Lung (tissue), 12 donors: ENCODE data around the gene MALAT1. TPM values are rescaled to one million over a fixed set of nuclear protein-coding genes. Genes with fewer than 3 reads are reported as not detected.

ENCODE experiments used
- ATAC-seq: fragments of 200-7000 bp; cut with Tn5 transposase; one replicate; pipeline ENCODE4 v1.9.1; 2020; ENCODE audit warnings: moderate number of reproducible peaks; ENCODE audit not compliant: insufficient read depth, low FRiP score
- DNase-seq, 3 donors: peaks; one replicate each; pipeline ENCODE4 v3.0.0-alpha.2; 2013 to 2017
- H3K27ac ChIP-seq, 2 donors: one replicate each; pipeline ENCODE4 v1.5.1; 2013; ENCODE audit warnings: mild to moderate bottlenecking in 2 of 2, moderate library complexity in 2 of 2, control low read depth in 1 of 2, inconsistent platforms in 1 of 2, low read depth in 1 of 2, low read length in 1 of 2
- H3K27me3 ChIP-seq, 3 donors: one replicate each; pipeline ENCODE4 v1.5.1; 2013; ENCODE audit warnings: low read length in 2 of 3; ENCODE audit not compliant: control insufficient read depth in 3 of 3, insufficient read depth in 3 of 3
- H3K36me3 ChIP-seq, 4 donors: one replicate each; pipeline ENCODE4 v1.5.1; 2013; ENCODE audit warnings: low read length in 4 of 4, mild to moderate bottlenecking in 1 of 4, moderate library complexity in 1 of 4; ENCODE audit not compliant: control insufficient read depth in 4 of 4, insufficient read depth in 4 of 4
- H3K4me1 ChIP-seq, 5 donors: one replicate each; pipeline ENCODE4 v1.5.1; 2013; ENCODE audit warnings: low read length in 5 of 5, mild to moderate bottlenecking in 2 of 5, moderate library complexity in 1 of 5; ENCODE audit not compliant: control insufficient read depth in 5 of 5, insufficient read depth in 5 of 5
- H3K4me3 ChIP-seq: one replicate; pipeline ENCODE4 v1.5.1; 2013; ENCODE audit warnings: mild to moderate bottlenecking, control low read depth, moderate library complexity
- H3K9ac ChIP-seq, 2 donors: one replicate each; pipeline ENCODE4 v1.5.1; 2013; ENCODE audit warnings: low read length in 2 of 2, control low read depth in 1 of 2; ENCODE audit not compliant: insufficient read depth in 1 of 2
- H3K9me3 ChIP-seq, 4 donors: one replicate each; pipeline ENCODE4 v1.5.1; 2013; ENCODE audit warnings: low read length in 3 of 4, mild to moderate bottlenecking in 1 of 4, moderate library complexity in 1 of 4; ENCODE audit not compliant: control insufficient read depth in 4 of 4, insufficient read depth in 3 of 4
- CTCF ChIP-seq: IDR thresholded peaks from 2 replicates; pipeline ENCODE4 v1.5.1; 2012; ENCODE audit warnings: mild to moderate bottlenecking; ENCODE audit errors: control extremely low read depth, extremely low read depth
- WGBS, 2 donors: extraction: QIAGEN DNeasy Blood & Tissue Kit; methylation state at CpG; one replicate each; pipeline ENCODE4 v1.1.7; 2013; 5-methylcytosine and 5-hydroxymethylcytosine counted together
- polyA plus RNA-seq, 2 donors: library from polyadenylated mRNA; stranded (reverse); fragments of 200-250 nt; gene quantifications; one replicate each; pipeline ENCODE4 v1.2.1, GENCODE V29; 2013
- total RNA-seq, 2 donors: library from RNA; depleted of rRNA in 1 of 2; stranded (reverse); fragments of >200 nt in 1 of 2; gene quantifications; one replicate each; pipeline ENCODE4 v1.2.1, GENCODE V29; 2014 to 2021
- donor health status: control.
- donor health status: control.
- donor health status: Bipolar disorder and iron deficiency.
- donor health status: healthy.
- donor health status: DM: yes; HTN: yes; CAD: no.

Gene MALAT1
- total and polyA plus RNA-seq, 4 donors, result 125 to 48,332 (median 6,799) TPM

GRCh38 chr11:65553301-65554001, 54.6 kb downstream of the MALAT1 start:
- Histone ChIP-seq H3K27me3 (no peaks in the 10 kb centered on the region), H3K36me3 (peaks cover 0 to 21% (median 18%) of the 10 kb centered on the region in 4 donors), H3K9me3 (no peaks in the 10 kb centered on the region), H3K9ac (no peak overlapping the region), H3K4me1 (peaks cover 0 to 24% (median 13%) of the 10 kb centered on the region in 5 donors), H3K4me3 (no peak overlapping the region), H3K27ac (no peak overlapping the region)
- ATAC-seq (no peak), DNase-seq (no peak)
- 48 to 74% methylated on average over 28 to 37 of the region's 37 CpGs for WGBS, 2 donors
- no peak for TF ChIP-seq CTCF

- no peak for TF ChIP-seq CTCF
- ATAC-seq (no peak), DNase-seq (no peak)
- Histone ChIP-seq H3K27me3 (no peaks in the 10 kb centered on the region), H3K4me3 (no peak overlapping the region), H3K9ac (no peak overlapping the region), H3K36me3 (peaks cover 0 to 14% (median 12%) of the 10 kb centered on the region in 4 donors), H3K4me1 (peaks cover 0 to 31% (median 17%) of the 10 kb centered on the region in 5 donors), H3K27ac (no peak overlapping the region), H3K9me3 (no peaks in the 10 kb centered on the region)
- WGBS, 2 donors, result 83 to 87% methylated on average over 25 to 27 of the region's 27 CpGs
Observed at GRCh38 chr11:65554057-65554818, 55.4 kb downstream of the MALAT1 start.

GRCh38 chr11:65554842-65555430, 56.1 kb downstream of the MALAT1 start:
- Histone ChIP-seq H3K4me3 (no peak overlapping the region), H3K9ac (no peak overlapping the region), H3K9me3 (no peaks in the 10 kb centered on the region), H3K4me1 (peaks cover 0 to 38% (median 21%) of the 10 kb centered on the region in 5 donors), H3K36me3 (peaks cover 0 to 13% (median 10%) of the 10 kb centered on the region in 4 donors), H3K27ac (no peak overlapping the region), H3K27me3 (peaks cover 0 to 2% (median 0%) of the 10 kb centered on the region in 3 donors)
- no peak for TF ChIP-seq CTCF
- WGBS, 2 donors, result 89 to 94% methylated on average over 4 of the region's 4 CpGs
- ATAC-seq (no peak), DNase-seq (no peak)
